ENCODE measurements around the gene ANXA2.

ANXA2 gene

DNA sequence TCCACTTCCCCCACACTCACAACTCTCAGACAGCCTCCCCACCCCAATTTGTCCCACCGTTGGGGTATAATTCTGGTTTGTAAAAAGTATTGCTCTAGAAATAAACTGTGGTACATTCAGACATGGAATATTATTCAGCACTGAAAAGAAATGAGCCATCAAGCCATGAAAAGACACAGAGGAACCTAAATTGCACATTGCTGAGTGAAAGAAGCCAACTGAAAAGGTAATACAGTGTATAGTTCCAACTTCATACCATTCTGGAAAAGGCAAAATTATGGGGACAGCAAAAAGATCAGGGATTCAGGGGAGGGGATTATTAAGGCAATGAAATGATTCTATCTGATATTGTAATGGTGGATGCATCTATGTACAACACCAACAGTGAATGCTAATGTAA is 10.5 kb downstream of the ANXA2 start:
- TF ChIP-seq CTCF (IDR thresholded peaks at IDR 0.05; ENCODE audit: low read depth, low read length): no peak
- no peak for DNase-seq (ENCODE audit: extremely low read depth, low read depth)

DNA sequence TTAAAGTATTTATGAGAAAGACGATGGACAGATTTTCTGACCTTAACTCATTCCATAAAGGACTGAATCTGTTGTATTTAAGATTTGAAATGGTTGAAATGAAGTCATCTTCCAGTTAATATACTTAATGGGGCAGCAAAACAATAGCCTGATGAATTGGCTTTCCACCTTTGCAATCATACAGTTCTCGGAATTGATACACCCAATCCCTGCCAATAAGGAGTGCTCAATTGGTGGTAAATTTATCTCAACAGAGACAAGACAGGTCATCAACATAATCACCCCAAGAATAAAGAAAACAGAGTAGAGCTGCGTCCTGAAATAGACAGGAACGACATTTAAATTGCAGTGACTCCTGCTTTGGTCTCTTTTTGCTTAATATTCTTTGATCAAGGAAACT is 11.2 kb downstream of the ANXA2 start:
- TF ChIP-seq CTCF (IDR thresholded peaks at IDR 0.05; ENCODE audit: low read depth, low read length): no peak

GRCh38 chr15:60385620-60386552 is 11.9 kb downstream of the ANXA2 start:
- DNase-seq (ENCODE audit: extremely low read depth, low read depth): no peak
- no peak for TF ChIP-seq CTCF (IDR thresholded peaks at IDR 0.05; ENCODE audit: low read depth, low read length)

More for the DNA sequence above, 11.2 kb downstream of the ANXA2 start:
- no peak for DNase-seq (ENCODE audit: extremely low read depth, low read depth)

DNA sequence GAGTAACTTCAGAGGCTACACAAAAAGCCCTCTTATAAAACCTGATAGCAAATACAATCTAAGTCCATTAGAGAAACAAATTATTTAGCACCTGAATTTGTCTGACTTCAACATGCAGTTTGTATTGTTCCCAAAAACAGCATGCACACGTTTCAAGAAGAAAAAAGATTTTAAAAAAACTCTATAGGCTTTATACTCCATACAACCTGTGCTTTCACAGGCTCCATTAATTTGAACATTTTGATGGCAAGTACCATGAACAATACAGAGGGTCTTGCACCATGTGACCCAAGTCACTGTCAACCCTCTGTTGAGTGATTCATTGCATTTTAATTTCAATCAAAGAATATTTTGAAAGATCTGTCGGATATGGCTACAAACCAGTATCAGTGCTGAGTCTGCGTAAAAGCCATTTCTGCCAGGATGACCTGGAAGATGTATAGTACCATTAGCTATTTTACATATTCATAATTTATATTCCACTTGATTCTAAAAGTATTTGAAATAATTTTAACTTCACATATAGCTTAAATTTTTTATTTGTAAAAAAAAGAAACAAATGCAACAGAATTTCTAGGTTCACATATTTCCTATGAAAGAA is 13.2 kb downstream of the ANXA2 start:
- no peak for DNase-seq (ENCODE audit: extremely low read depth, low read depth)
- no peak for TF ChIP-seq CTCF (IDR thresholded peaks at IDR 0.05; ENCODE audit: low read depth, low read length)

GRCh38 chr15:60384053-60384452 is 13.7 kb downstream of the ANXA2 start:
- no peak for TF ChIP-seq CTCF (IDR thresholded peaks at IDR 0.05; ENCODE audit: low read depth, low read length)
- no peak for DNase-seq (ENCODE audit: extremely low read depth, low read depth)

- no peak for DNase-seq (ENCODE audit: extremely low read depth, low read depth)
- no peak for TF ChIP-seq CTCF (IDR thresholded peaks at IDR 0.05; ENCODE audit: low read depth, low read length)
Observed at GRCh38 chr15:60382773-60383674, 14.8 kb downstream of the ANXA2 start.

All from AG09319 (cell line).